Adrenal gland (tissue), 12 donors: ENCODE results near the gene ARMS2. TPM values are rescaled to one million over a fixed set of nuclear protein-coding genes. Genes with fewer than 3 reads are reported as not detected.

ENCODE experiments used
- DNase-seq, 7 donors: peaks; one replicate each; pipeline ENCODE4 v3.0.0-alpha.2; 2019 to 2020
- H3K27ac ChIP-seq, 5 donors: fragments of 200-600 bp; sonication (generic) in 4 of 5; 1 replicate in 3 of 5; 2 replicates in 2 of 5; pipeline versions ENCODE4 v1.5.1 to v1.8.0; 2016 to 2020; ENCODE audit warnings: mild to moderate bottlenecking in 1 of 5
- H3K27me3 ChIP-seq: fragments of 200-600 bp; 2 replicates; pipeline ENCODE4 v1.8.0; 2021
- H3K36me3 ChIP-seq, 2 donors: fragments of 200-600 bp; replicated peaks in 1 of 2; 1 replicate in 1 of 2; 2 replicates in 1 of 2; pipeline versions ENCODE4 v1.5.1 to v1.8.0; 2018 to 2022
- H3K4me1 ChIP-seq, 2 donors: fragments of 200-600 bp; replicated peaks in 1 of 2; 1 replicate in 1 of 2; 2 replicates in 1 of 2; pipeline versions ENCODE4 v1.5.1 to v1.8.0; 2018 to 2021
- H3K4me3 ChIP-seq, 4 donors: fragments of 200-600 bp; sonication (generic) in 3 of 4; one replicate each; pipeline ENCODE4 v1.5.1; 2016 to 2018
- H3K9me3 ChIP-seq, 3 donors: fragments of 200-600 bp; sonication (generic) in 1 of 3; replicated peaks in 1 of 3; 1 replicate in 2 of 3; 2 replicates in 1 of 3; pipeline versions ENCODE4 v1.5.1 to v1.8.0; 2016 to 2021
- CTCF ChIP-seq, 6 experiments: fragments of 450-650 bp in 4 of 6; fragments of 200-600 bp in 2 of 6; sonication (generic) in 1 of 6; IDR thresholded peaks; 1 replicate in 5 of 6; 2 replicates in 1 of 6; pipeline versions ENCODE4 v1.5.1 to v1.8.0; 2016 to 2021; ENCODE audit warnings: antibody characterized with exemption in 6 of 6, mild to moderate bottlenecking in 2 of 6, moderate library complexity in 1 of 6
- POLR2A ChIP-seq, 2 donors: fragments of 450-650 bp; IDR thresholded peaks; one replicate each; pipeline ENCODE4 v1.6.1; 2017; ENCODE audit warnings: antibody characterized with exemption in 2 of 2, mild to moderate bottlenecking in 2 of 2, moderate library complexity in 1 of 2
- WGBS, 4 donors: extraction: QIAGEN DNeasy Blood & Tissue Kit in 2 of 4; methylation state at CpG; one replicate each; pipeline versions ENCODE4 v1.1.5 to v1.1.7; 2013 to 2017; 5-methylcytosine and 5-hydroxymethylcytosine counted together
- intact Hi-C, 2 donors: fragments of 100-400 bp; cut with DNase I; formaldehyde crosslinking; loops; one replicate each; pipeline versions ENCODE4 v1.14.1 to v1.15.0; 2022 to 2023
- polyA plus RNA-seq, 3 donors: library from polyadenylated mRNA; stranded (reverse); fragments of 200-250 nt in 2 of 3; fragments of 350-450 nt in 1 of 3; fragmentation: Illumina TruSeq in 1 of 3; extraction: RNeasy Lipid Tissue Mini Kit (QIAGEN cat#74804) in 1 of 3; gene quantifications; one replicate each; pipeline ENCODE4 v1.2.3, GENCODE V29; 2013 to 2014
- total RNA-seq, 9 donors: library from RNA; depleted of rRNA in 4 of 9; stranded (reverse); fragments of >200 nt in 4 of 9; fragments of 120-200 nt in 1 of 9; fragmentation: NEBNext Ultra II Directional in 1 of 9; extraction: Animal tissue kit (Norgen Biotek cat#: 25700) in 1 of 9; gene quantifications; one replicate each; pipeline versions ENCODE4 v1.1.0 to v1.2.4, GENCODE V29; 2013 to 2023
- donor health status: healthy with polysubstance abuse.
- donor health status: Bipolar disorder and iron deficiency.
- donor health status: DM: yes; HTN: yes; CAD: no.
- donor health status: DM: no; HTN: no; CAD: no.
- donor health status: DM: no; HTN: no; CAD: no.
- donor health status: DM: yes; HTN: yes; CAD: no.

Gene ARMS2
- total and polyA plus RNA-seq, 12 donors = 0.13 TPM; not detected in 11

GRCh38 chr10:122427280-122427679, 27.2 kb upstream of the ARMS2 start:
- no peaks in the 10 kb centered on the region for H3K27me3 ChIP-seq
- no peak overlapping the region for H3K4me3 ChIP-seq
- H3K36me3 ChIP-seq = peaks cover 0 to 4% of the 10 kb centered on the region in 2 donors
- TF ChIP-seq CTCF (IDR thresholded peaks at IDR 0.05) = no peak
- no peak for TF ChIP-seq POLR2A (IDR thresholded peaks at IDR 0.05)
- H3K4me1 ChIP-seq = no peaks in the 10 kb centered on the region
- intact Hi-C loops = no loop called here
- no peak overlapping the region for H3K27ac ChIP-seq
- no peaks in the 10 kb centered on the region for H3K9me3 ChIP-seq
- no peak for DNase-seq
- WGBS, 4 donors = 75 to 81% (median 76%) methylated on average over 2 of the region's 2 CpGs

- Histone ChIP-seq H3K36me3 (no peaks in the 10 kb centered on the region), H3K9me3 (no peaks in the 10 kb centered on the region), H3K4me1 (no peaks in the 10 kb centered on the region), H3K4me3 (no peak overlapping the region), H3K27me3 (no peaks in the 10 kb centered on the region), H3K27ac (no peak overlapping the region)
- intact Hi-C loops = loop anchor here (5.0 to 10.0 kb wide), 3 partner anchors 91 to 138 kb away; no protein-coding TSS in a partner anchor
- WGBS, 4 donors = 27 to 36% (median 33%) methylated on average over 3 of the region's 3 CpGs
- no peak for DNase-seq
- TF ChIP-seq POLR2A (IDR thresholded peaks at IDR 0.05) (no peak), CTCF (IDR thresholded peaks at IDR 0.05) (peak; percentile 64 to 87 (median 78))
Observed at GRCh38 chr10:122435212-122435827, 19.1 kb upstream of the ARMS2 start.

GRCh38 chr10:122441961-122442360, 12.5 kb upstream of the ARMS2 start:
- WGBS, 4 donors = 64 to 70% (median 67%) methylated on average over 7 of the region's 7 CpGs
- DNase-seq = peak in 2 of 7 donors; percentile 33 to 46
- Histone ChIP-seq H3K4me3 (no peak overlapping the region), H3K9me3 (no peaks in the 10 kb centered on the region), H3K36me3 (no peaks in the 10 kb centered on the region), H3K27me3 (no peaks in the 10 kb centered on the region), H3K4me1 (no peaks in the 10 kb centered on the region), H3K27ac (no peak overlapping the region)
- TF ChIP-seq CTCF (IDR thresholded peaks at IDR 0.05) (no peak), POLR2A (IDR thresholded peaks at IDR 0.05) (no peak)
- intact Hi-C loops = no loop called here

GRCh38 chr10:122445469-122445868, 9.0 kb upstream of the ARMS2 start:
- no peaks in the 10 kb centered on the region for H3K9me3 ChIP-seq
- H3K4me3 ChIP-seq = no peak overlapping the region
- no peaks in the 10 kb centered on the region for H3K27me3 ChIP-seq
- H3K27ac ChIP-seq = no peak overlapping the region
- WGBS, 4 donors = 78 to 88% (median 86%) methylated on average over 1 of the region's 1 CpG
- no peak for DNase-seq
- intact Hi-C loops = no loop called here
- TF ChIP-seq POLR2A (IDR thresholded peaks at IDR 0.05) (no peak), CTCF (IDR thresholded peaks at IDR 0.05) (no peak)
- no peaks in the 10 kb centered on the region for H3K36me3 ChIP-seq
- no peaks in the 10 kb centered on the region for H3K4me1 ChIP-seq
